Glomerular endothelial cell (primary cell): ENCODE measurements around the gene ECI2. TPM values are rescaled to one million over a fixed set of nuclear protein-coding genes. Genes with fewer than 3 reads are reported as not detected.
"Not testable (repeated sequence)": the region's sequence is repeated elsewhere in the genome, so short reads cannot be mapped to it uniquely, and the experiment has no call there.

Experiments
- DNase-seq: peaks from one replicate; pipeline ENCODE4 v3.0.0-alpha.2; 2011; ENCODE audit warnings: low read depth, low spot score; ENCODE audit errors: extremely low read depth
- total RNA-seq: library from RNA; depleted of rRNA; stranded (reverse); fragments of >200 nt; gene quantifications from 2 replicates; pipeline ENCODE4 v1.2.3, GENCODE V29; 2015

The ECI2 gene
- total RNA-seq, 1 donor from 2014 or later, result 92.2 TPM

- DNase-seq, result no peak
Observed at GRCh38 chr6:4139272-4139671, 3.9 kb upstream of the ECI2 start.

GRCh38 chr6:4138186-4138585 lies 2.8 kb upstream of the ECI2 start:
- no peak for DNase-seq

GRCh38 chr6:4136354-4136831 lies 1.0 kb upstream of the ECI2 start:
- DNase-seq, result no peak

GRCh38 chr6:4135665-4136353 lies 434 bp upstream of the ECI2 start:
- no peak for DNase-seq

- DNase-seq, result no peak
Observed at GRCh38 chr6:4133941-4134838, 1.2 kb downstream of the ECI2 start.

GRCh38 chr6:4130357-4130987 lies 4.9 kb downstream of the ECI2 start:
- DNase-seq, result no peak

GRCh38 chr6:4129446-4129845 lies 5.9 kb downstream of the ECI2 start:
- no peak for DNase-seq

- no peak for DNase-seq
Observed at GRCh38 chr6:4128748-4129147, 6.6 kb downstream of the ECI2 start.

- no peak for DNase-seq
Observed at GRCh38 chr6:4128072-4128471, 7.3 kb downstream of the ECI2 start.

- peak; percentile 68 for DNase-seq
Observed at GRCh38 chr6:4125933-4126864, 9.2 kb downstream of the ECI2 start.

GRCh38 chr6:4125500-4125899 lies 9.9 kb downstream of the ECI2 start:
- DNase-seq, result no peak

- DNase-seq, result no peak
Observed at GRCh38 chr6:4124351-4124750, 11.0 kb downstream of the ECI2 start.

- no peak for DNase-seq
Observed at GRCh38 chr6:4115741-4116140, 19.6 kb downstream of the ECI2 start.

GRCh38 chr6:4114123-4114522 lies 21.3 kb downstream of the ECI2 start:
- DNase-seq, result no peak

- no peak for DNase-seq
Observed at GRCh38 chr6:4113649-4114048, 21.7 kb downstream of the ECI2 start.

GRCh38 chr6:4112366-4112765 lies 23.0 kb downstream of the ECI2 start:
- no peak for DNase-seq

- not testable (repeated sequence) for DNase-seq
Observed at GRCh38 chr6:4109363-4109815, 26.0 kb downstream of the ECI2 start.

- no peak for DNase-seq
Observed at GRCh38 chr6:4108561-4109093, 26.7 kb downstream of the ECI2 start.

GRCh38 chr6:4107873-4108272 lies 27.5 kb downstream of the ECI2 start:
- no peak for DNase-seq

GRCh38 chr6:4105980-4106536 lies 29.3 kb downstream of the ECI2 start:
- DNase-seq, result no peak
